ENCODE data around the gene RPS6KA5. TPM values are rescaled to one million over a fixed set of nuclear protein-coding genes. Genes with fewer than 3 reads are reported as not detected.
"Not testable (repeated sequence)": the region's sequence is repeated elsewhere in the genome, so short reads cannot be mapped to it uniquely, and the experiment has no call there.

RPS6KA5 gene
- total RNA-seq, 1 experiment from 2014 or later: 3.3 TPM

DNA sequence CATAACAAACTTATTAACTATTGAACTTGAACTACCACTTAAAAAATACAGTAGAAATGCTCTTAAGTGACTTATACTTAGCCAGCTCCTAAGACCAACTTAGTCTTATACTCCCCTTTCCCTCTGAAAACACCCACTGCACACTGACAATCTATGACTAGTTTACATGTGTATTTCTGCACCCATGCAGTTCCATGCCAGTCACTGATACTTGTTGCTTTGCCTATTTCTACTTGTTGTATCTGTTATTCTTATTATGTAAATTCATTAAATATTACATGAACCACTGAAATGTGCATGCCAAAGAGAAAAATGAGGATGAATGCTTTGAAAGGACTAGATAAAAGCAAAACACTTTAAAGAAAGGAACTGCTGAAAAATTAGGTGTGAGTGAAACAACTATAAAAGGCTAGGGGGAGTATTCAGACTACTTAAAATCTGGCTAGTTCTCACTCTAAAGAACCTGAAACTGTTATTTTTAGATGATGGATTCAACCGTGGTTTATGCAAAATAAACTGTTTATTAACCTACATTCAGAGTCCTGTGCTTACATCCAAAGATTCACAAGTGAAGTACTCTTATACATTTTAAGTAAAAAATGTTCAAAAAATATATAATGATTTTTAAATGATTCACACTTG, 74.7 kb downstream of the RPS6KA5 start:
- DNase-seq (ENCODE audit: low spot score): no peak

- DNase-seq (ENCODE audit: low spot score): no peak
Measured at GRCh38 chr14:90983560-90983959, 76.9 kb downstream of the RPS6KA5 start.

- DNase-seq (ENCODE audit: low spot score): no peak
Measured at GRCh38 chr14:90981636-90982035, 78.8 kb downstream of the RPS6KA5 start.

DNA sequence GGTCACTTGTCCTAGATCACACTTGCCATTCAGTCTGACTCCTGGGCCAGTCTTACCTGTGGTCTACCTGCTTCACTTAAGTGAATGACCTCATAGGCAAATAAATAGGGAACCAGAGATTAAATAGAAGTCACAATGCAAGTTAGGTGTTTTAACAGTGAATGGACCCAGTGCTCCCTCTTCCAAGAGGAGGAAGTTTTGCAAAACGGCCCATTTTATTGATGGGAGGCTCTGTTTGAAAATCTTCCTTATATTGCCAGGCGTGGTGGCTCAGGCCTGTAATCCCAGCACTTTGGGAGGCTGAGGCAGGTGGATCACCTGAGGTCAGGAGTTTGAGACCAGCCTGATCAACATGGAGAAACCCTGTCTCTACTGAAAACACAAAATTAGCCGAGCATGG, 79.8 kb downstream of the RPS6KA5 start:
- DNase-seq (ENCODE audit: low spot score): not testable (repeated sequence)

DNA sequence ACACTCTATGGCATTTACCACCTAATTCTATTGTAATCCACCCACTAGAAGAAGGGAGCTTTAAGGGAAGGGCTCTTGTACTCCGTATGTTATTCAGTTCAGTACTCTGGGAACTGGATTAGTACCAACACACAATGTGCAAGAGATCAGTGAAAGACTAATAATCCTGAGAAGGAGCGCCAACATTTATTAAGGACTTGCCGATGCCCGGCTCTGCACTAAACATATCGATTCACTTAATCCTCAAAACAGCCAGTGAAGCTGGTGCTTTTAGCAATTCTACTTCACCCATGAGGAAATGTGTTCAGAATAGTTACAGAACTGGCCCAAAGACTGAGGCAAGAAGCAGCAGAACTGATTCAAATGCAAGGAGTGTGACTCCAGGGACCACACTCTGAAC, 80.9 kb downstream of the RPS6KA5 start:
- no peak for DNase-seq (ENCODE audit: low spot score)

DNA sequence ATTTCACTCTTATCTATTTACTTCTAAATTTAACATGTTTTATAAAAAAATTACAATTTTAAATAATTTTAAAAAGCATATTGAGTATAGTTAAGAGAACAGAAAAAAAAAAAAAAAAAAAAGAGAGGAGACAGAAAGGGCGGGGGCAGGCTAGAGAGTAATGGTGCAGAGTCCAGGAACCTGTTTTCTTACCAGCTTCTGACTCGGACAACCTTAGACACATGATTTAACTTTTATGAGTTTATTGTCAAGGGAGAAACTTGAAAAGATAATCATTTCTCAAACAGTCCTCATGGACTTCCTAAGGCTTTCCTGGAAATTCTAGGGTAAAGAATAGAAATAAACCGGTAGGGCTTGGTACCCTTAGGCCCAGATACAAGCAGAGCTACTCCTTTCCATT, 84.3 kb downstream of the RPS6KA5 start:
- no peak for DNase-seq (ENCODE audit: low spot score)

DNA sequence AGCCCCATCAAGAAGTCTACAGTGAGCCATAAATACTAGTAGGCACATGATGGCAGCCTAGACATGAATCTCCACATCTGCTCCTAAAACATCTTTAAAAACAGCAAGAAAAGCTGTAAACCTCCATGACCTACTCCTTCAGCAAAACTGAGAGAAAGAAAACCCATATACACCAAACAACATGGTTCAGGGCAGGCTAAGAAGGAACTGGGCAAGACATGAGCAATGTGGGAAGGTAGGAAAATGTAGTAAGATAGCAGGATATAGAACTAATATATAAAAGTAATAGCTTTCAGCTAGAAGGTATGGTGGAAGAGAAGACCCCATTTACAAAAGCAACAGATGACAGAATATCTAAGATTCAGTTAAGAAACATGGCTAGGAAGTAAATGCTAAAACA, 88.8 kb downstream of the RPS6KA5 start:
- no peak for DNase-seq (ENCODE audit: low spot score)

DNA sequence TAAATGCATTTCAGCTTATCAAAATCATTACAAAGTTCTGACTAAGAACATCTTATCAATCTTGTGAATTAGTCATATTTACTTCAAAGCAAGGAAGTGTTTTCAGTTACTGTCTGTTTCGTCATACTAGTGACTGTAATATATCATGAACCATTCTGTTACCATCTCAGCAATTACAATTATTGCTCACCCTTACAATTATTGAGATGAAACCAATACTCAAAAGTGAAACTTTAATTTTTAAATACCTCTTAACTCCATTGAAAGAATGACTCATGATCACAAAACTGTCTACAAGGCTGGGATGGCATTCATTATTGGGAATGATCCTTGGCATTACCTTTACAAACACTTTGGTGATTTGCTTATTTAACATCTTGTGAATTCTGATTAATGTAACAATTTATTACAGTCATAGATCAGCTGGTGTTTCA, 90.3 kb downstream of the RPS6KA5 start:
- no peak for DNase-seq (ENCODE audit: low spot score)

- no peak for DNase-seq (ENCODE audit: low spot score)
Measured at GRCh38 chr14:90969531-90970166, 90.8 kb downstream of the RPS6KA5 start.

DNA sequence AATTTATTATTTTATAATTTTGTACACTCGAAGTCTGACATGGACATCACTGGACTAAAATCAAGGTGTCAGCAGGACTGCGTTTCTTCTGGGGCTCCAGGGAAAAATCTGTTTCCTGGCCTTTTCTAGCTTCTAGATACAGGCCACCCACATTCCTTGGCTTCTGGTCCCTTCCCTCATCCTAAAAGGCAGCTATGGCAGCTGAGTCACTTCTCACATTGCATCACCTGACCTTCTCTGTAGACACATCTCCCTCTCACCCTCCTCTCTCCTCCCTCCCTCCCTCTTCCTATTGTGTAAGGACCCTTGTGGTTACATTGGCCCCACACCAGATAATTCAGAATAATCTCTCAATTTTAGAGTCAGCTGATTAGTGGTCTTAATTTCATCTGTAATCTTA, 92.4 kb downstream of the RPS6KA5 start:
- DNase-seq (ENCODE audit: low spot score): peak; percentile 11

- no peak for DNase-seq (ENCODE audit: low spot score)
Measured at GRCh38 chr14:90966493-90966892, 93.9 kb downstream of the RPS6KA5 start.

GRCh38 chr14:90965765-90966164, 94.7 kb downstream of the RPS6KA5 start:
- DNase-seq (ENCODE audit: low spot score): no peak

DNA sequence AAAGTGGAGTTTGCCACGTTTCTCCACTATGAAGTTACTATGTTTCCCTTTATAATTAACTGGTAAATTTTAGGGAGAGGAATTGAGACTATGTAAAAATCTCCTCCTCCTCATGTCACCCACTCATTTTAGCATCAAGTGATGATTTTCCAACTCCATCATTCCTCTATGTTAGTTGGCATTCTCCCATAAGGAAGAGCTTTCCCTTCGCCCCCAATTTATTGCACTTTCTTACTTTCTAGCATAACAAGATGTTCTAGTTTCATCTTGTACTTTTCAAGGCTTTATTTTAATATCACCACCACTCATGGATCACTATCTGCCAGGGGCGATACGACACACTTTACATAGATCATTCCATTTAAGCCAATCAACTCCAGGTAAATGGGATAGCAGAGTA, 97.1 kb downstream of the RPS6KA5 start:
- no peak for DNase-seq (ENCODE audit: low spot score)

DNA sequence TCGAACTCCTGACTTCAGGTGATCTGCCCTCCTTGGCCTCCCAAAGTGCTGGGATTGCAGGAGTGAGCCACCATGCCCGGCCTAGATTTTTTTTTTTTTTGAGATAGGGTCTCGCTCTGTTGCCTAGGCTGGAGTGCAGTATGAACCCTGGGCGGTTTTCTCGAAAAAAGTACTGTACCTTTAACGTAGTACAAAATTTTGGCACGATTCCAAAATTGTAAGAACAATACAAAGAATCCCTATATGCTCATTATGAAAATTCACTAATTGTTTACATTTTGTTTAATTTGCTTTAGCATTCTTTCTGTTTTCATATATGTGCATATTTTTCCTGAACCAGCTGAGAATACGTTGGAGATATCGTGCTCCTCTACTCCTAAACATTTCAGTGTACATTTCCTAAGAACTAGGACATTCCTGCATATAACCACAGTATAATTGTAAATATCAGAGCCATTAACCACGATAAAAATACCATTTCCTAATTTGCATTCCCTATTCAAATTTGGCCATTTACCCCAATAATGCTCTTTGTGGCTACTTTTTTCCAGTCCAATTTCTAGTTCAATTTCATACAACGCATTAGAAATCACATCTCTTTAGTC, 97.8 kb downstream of the RPS6KA5 start:
- DNase-seq (ENCODE audit: low spot score): no peak

GRCh38 chr14:90960818-90961217, 99.6 kb downstream of the RPS6KA5 start:
- no peak for DNase-seq (ENCODE audit: low spot score)

GRCh38 chr14:90959344-90959743, 101.1 kb downstream of the RPS6KA5 start:
- no peak for DNase-seq (ENCODE audit: low spot score)

DNA sequence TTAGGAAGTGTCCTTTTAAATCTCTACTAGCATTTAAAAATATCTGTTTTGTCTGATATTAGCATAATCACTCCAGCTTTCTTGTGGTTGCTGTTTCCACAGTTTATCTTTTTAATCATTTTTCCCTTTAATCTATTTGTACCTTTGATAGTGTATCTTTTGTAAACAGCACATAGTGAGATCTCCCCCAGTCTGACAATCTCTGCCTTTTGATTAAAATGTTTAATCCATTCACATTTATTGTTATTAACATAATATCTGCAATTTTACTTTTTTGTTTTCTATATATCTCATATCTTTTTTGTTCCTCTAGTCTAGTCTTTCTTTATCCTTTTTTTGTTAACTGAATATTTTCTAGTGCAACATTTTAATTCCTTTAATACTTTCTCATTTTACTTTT, 104.2 kb downstream of the RPS6KA5 start:
- DNase-seq (ENCODE audit: low spot score): no peak

DNA sequence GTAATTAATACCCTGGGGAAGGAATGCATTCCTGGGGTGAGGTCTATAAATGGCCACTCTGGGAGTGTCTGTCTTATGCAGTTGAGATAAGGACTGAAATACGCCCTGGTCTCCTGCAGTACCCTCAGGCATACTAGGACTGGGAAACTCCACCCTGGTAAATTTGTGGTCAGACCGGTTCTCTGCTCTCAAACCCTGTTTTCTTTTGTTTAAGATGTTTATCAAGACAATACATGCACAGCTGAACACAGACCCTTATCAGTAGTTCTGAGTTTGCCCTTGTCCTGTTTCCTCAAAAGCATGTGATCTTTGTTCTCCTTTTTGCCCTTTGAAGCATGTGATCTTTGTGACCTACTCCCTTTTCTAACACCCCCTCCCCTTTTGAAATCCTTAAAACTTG, 106.8 kb downstream of the RPS6KA5 start:
- not testable (repeated sequence) for DNase-seq (ENCODE audit: low spot score)

GRCh38 chr14:90943367-90943766, 117.1 kb downstream of the RPS6KA5 start:
- no peak for DNase-seq (ENCODE audit: low spot score)

DNA sequence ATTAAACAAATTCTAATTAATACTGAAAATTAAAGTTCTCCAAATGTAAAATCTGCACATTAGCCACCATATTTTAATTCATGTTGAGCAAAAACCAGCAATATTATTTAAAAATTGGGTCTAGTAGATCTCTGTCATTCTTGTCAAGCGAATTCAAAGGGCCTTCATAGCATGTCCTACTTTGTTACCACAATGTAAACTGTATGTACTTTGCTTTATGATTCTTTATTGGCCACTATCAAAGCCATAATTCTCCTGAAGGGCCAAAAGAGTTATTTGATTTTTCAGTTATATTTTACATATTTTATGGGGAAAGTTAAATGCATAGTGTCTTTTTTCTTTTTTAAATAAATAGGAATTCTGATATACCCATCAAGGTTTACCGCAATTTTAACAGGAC, 117.9 kb downstream of the RPS6KA5 start:
- DNase-seq (ENCODE audit: low spot score): no peak

GRCh38 chr14:90941706-90942105, 118.7 kb downstream of the RPS6KA5 start:
- no peak for DNase-seq (ENCODE audit: low spot score)

DNA sequence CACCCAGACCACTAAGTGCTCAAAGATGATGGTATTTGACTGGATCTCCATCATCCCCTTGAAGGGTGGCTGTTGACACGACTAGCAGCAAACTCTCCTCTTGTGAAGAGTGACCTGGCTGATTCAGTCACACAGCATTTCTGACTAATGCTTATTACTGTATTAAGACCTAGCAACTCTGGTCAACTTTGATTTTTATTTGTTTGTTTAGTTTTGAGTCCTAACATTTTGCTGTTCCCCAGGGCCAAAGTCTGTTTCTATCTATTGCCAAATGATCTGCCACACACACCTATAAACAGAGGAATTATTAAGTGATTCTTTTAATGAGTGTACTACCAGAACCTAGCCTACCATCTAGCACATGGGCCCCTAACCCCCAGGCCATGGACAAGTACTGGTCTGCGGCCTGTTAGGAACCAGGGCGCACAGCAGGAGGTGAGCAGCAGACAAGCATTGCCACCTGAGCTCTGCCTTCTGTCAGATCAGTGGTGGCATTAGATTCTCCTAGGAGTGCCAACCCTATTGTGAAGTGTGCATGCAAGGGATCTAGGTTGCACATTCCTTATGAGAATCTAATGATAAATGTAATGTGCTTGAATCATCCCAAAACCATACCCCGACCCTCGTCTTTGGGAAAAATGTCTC, 120.0 kb downstream of the RPS6KA5 start:
- no peak for DNase-seq (ENCODE audit: low spot score)

DNA sequence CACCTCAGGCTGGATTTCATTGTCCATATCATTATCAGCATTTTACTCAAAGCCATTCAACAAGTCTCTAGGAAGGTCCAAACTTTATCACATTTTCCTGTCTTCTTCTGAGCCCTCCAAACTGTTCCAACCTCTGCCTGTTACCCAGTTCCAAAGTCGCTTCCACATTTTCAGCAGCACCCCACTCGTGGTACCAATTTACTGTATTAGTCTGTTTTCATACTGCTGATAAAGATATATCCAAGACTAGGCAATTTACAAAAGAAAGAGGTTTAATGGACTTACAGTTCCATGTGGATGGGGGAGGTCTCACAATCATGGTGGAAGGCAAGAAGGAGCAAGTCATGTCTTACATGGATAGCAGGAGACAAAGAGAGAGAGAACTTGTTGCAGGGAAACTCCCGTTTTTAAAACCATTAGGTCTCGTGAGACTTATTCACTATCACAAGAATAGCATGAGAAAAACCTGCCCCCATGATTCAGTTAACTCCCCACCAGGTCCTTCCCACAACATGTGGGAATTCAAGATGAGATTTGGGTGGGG, 121.1 kb downstream of the RPS6KA5 start:
- not testable (repeated sequence) for DNase-seq (ENCODE audit: low spot score)

Data from H4 (cell line).